ENCODE data around the gene SETD2. TPM values are rescaled to one million over a fixed set of nuclear protein-coding genes. Genes with fewer than 3 reads are reported as not detected.
A peak's percentile ranks its signal among the peaks of the same experiment; 100 is the strongest.
"Not testable (repeated sequence)": the region's sequence is repeated elsewhere in the genome, so short reads cannot be mapped to it uniquely, and the experiment has no call there.

Gene SETD2
- total RNA-seq, 4 donors from 2014 or later: 54.3 to 113 (median 67.9) TPM

GRCh38 chr3:47186285-47186684 lies 22.4 kb upstream of the SETD2 start:
- TF ChIP-seq EP300 (IDR thresholded peaks at IDR 0.05; ENCODE audit: low read depth) (no peak), POLR2AphosphoS5 (IDR thresholded peaks at IDR 0.05) (no peak), CTCF (IDR thresholded peaks at IDR 0.05) (no peak), POLR2A (IDR thresholded peaks at IDR 0.05) (no peak)
- 86 to 97% methylated on average over 2 of the region's 2 CpGs for WGBS, 2 donors (ENCODE audit: low coverage in 1 of 2)
- Histone ChIP-seq H3K4me3 (no peak overlapping the region), H3K4me1 (no peaks in the 10 kb centered on the region), H3K36me3 (no peaks in the 10 kb centered on the region), H3K27me3 (no peaks in the 10 kb centered on the region), H3K27ac (no peak overlapping the region), H3K9me3 (no peaks in the 10 kb centered on the region)
- intact Hi-C loops (cut with DNase I; ENCODE audit: low total_unique reads): no loop called here
- in situ Hi-C loops (cut with MboI; ENCODE audit: low pct_ligation_motif_present in 1 of 4, low pct_unique_long_range_greater_than_20kb in 1 of 4, low sequenced_read_pairs in 3 of 4): no loop called here
- DNase-seq: no peak

GRCh38 chr3:47181685-47182084 lies 17.8 kb upstream of the SETD2 start:
- H3K36me3 ChIP-seq; intact Hi-C loops (cut with DNase I; ENCODE audit: low total_unique reads); H3K4me3 ChIP-seq; H3K9me3 ChIP-seq; in situ Hi-C loops (cut with MboI; ENCODE audit: low pct_ligation_motif_present in 1 of 4, low pct_unique_long_range_greater_than_20kb in 1 of 4, low sequenced_read_pairs in 3 of 4); H3K27me3 ChIP-seq; DNase-seq; H3K4me1 ChIP-seq; H3K27ac ChIP-seq: not testable (repeated sequence)
- WGBS, 2 donors (ENCODE audit: low coverage in 1 of 2): 83 to 97% methylated on average over 1 to 4 of the region's 4 CpGs

- H3K27me3 ChIP-seq: not testable (repeated sequence)
- 88 to 95% methylated on average over 11 to 12 of the region's 12 CpGs for WGBS, 2 donors (ENCODE audit: low coverage in 1 of 2)
Measured at GRCh38 chr3:47180011-47180410, 16.1 kb upstream of the SETD2 start.

GRCh38 chr3:47176582-47176981 lies 12.7 kb upstream of the SETD2 start:
- Histone ChIP-seq H3K4me3 (no peak overlapping the region), H3K36me3 (no peaks in the 10 kb centered on the region), H3K9me3 (no peaks in the 10 kb centered on the region), H3K27me3 (no peaks in the 10 kb centered on the region), H3K27ac (no peak overlapping the region), H3K4me1 (no peaks in the 10 kb centered on the region)
- TF ChIP-seq EP300 (IDR thresholded peaks at IDR 0.05; ENCODE audit: low read depth) (no peak), POLR2A (IDR thresholded peaks at IDR 0.05) (no peak), CTCF (IDR thresholded peaks at IDR 0.05) (no peak), POLR2AphosphoS5 (IDR thresholded peaks at IDR 0.05) (no peak)
- in situ Hi-C loops (cut with MboI; ENCODE audit: low pct_ligation_motif_present in 1 of 4, low pct_unique_long_range_greater_than_20kb in 1 of 4, low sequenced_read_pairs in 3 of 4): no loop called here
- no peak for DNase-seq
- intact Hi-C loops (cut with DNase I; ENCODE audit: low total_unique reads): no loop called here
- WGBS, 2 donors (ENCODE audit: low coverage in 1 of 2): 89 to 97% methylated on average over 5 of the region's 5 CpGs

More at GRCh38 chr3:47180011-47180410, 16.1 kb upstream of the SETD2 start:
- H3K4me3 ChIP-seq; intact Hi-C loops (cut with DNase I; ENCODE audit: low total_unique reads); H3K9me3 ChIP-seq; H3K36me3 ChIP-seq; DNase-seq; H3K4me1 ChIP-seq; H3K27ac ChIP-seq; in situ Hi-C loops (cut with MboI; ENCODE audit: low pct_ligation_motif_present in 1 of 4, low pct_unique_long_range_greater_than_20kb in 1 of 4, low sequenced_read_pairs in 3 of 4): not testable (repeated sequence)

GRCh38 chr3:47163169-47164006 lies 525 bp downstream of the SETD2 start:
- 0% methylated on average over 42 of the region's 106 CpGs; no CpG with 5 or more reads in 1 of the 2 donors for WGBS, 2 donors (ENCODE audit: low coverage in 1 of 2)
- Histone ChIP-seq H3K4me1 (peaks cover 15 to 53% (median 44%) of the 10 kb centered on the region in 4 donors), H3K4me3 (peak overlapping the region; percentile 84 to 97 (median 92)), H3K36me3 (no peaks in the 10 kb centered on the region), H3K27me3 (no peaks in the 10 kb centered on the region), H3K27ac (peak overlapping the region; percentile 95 to 99 (median 98)), H3K9me3 (no peaks in the 10 kb centered on the region)
- in situ Hi-C loops (cut with MboI; ENCODE audit: low pct_ligation_motif_present in 1 of 4, low pct_unique_long_range_greater_than_20kb in 1 of 4, low sequenced_read_pairs in 3 of 4) (loop anchor here in 1 of 4 donors (25.0 kb wide), 1 partner anchor 151 kb away; no protein-coding TSS in a partner anchor), intact Hi-C loops (cut with DNase I; ENCODE audit: low total_unique reads) (loop anchor here (10.0 kb wide), 1 partner anchor 159 kb away; no protein-coding TSS in a partner anchor)
- DNase-seq: peak; percentile 46
- TF ChIP-seq EP300 (IDR thresholded peaks at IDR 0.05; ENCODE audit: low read depth) (no peak), POLR2A (IDR thresholded peaks at IDR 0.05) (no peak), CTCF (IDR thresholded peaks at IDR 0.05) (no peak), POLR2AphosphoS5 (IDR thresholded peaks at IDR 0.05) (no peak)

All from transverse colon (tissue), 4 donors.